IMR-90 (cell line): ENCODE measurements around the gene PLA2G12B.

Source experiments
- CEBPB ChIP-seq: IDR thresholded peaks from 2 replicates; pipeline ENCODE4 v1.6.1; 2012; ENCODE audit warnings: low read depth, low read length, improper control_type of control experiment
- MAZ ChIP-seq: IDR thresholded peaks from 2 replicates; pipeline ENCODE4 v1.6.1; 2012; ENCODE audit warnings: low read depth, mild to moderate bottlenecking, low read length, improper control_type of control experiment, moderate library complexity, borderline replicate concordance
- MXI1 ChIP-seq: IDR thresholded peaks from 2 replicates; pipeline ENCODE4 v1.6.1; 2012; ENCODE audit warnings: low read depth, mild to moderate bottlenecking, low read length, moderate library complexity, borderline replicate concordance
- POLR2A ChIP-seq: IDR thresholded peaks from 2 replicates; pipeline ENCODE4 v1.6.1; 2012; ENCODE audit warnings: mild to moderate bottlenecking, low read depth, low read length
- RAD21 ChIP-seq: IDR thresholded peaks from 2 replicates; pipeline ENCODE4 v1.6.1; 2012; ENCODE audit warnings: low read length, improper control_type of control experiment
- RCOR1 ChIP-seq: IDR thresholded peaks from 2 replicates; pipeline ENCODE4 v1.6.1; 2012; ENCODE audit warnings: mild to moderate bottlenecking, low read length, improper control_type of control experiment; ENCODE audit not compliant: insufficient replicate concordance
- RFX5 ChIP-seq: IDR thresholded peaks from 2 replicates; pipeline ENCODE4 v1.8.0; 2012; ENCODE audit warnings: low read depth, mild to moderate bottlenecking, low read length, moderate library complexity
- SMC3 ChIP-seq: fragments of 150-350 bp; IDR thresholded peaks from 2 replicates; pipeline ENCODE4 v1.6.1; 2016; ENCODE audit warnings: low read depth, mild to moderate bottlenecking, antibody characterized with exemption, low read length, moderate library complexity
- TF ChIP-seq, protein P1 (sequence below): conservative IDR thresholded peaks from 2 replicates; pipeline ENCODE4 v1.5.1; 2012; ENCODE audit warnings: mild to moderate bottlenecking, low read depth, low read length, improper control_type of control experiment
- TF ChIP-seq, protein P2 (sequence below): fragments of 150-350 bp; IDR thresholded peaks from 2 replicates; pipeline ENCODE4 v1.6.1; 2017; ENCODE audit warnings: mild to moderate bottlenecking, antibody characterized with exemption, low read length, low read depth

DNA sequence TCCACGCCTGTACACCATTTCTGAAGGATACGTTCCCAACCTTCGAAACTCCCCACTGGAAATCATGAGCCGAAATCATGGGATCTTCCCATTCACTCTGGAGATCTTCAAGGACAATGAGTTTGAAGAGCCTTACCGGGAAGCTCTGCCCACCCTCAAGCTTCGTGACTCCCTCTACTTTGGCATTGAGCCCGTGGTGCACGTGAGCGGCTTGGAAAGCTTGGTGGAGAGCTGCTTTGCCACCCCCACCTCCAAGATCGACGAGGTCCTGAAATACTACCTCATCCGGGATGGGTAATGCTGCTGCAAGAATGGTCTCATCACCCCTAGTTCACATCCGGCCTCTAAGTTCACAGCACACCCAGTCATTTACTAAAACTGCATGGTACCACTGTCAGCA lies 30.3 kb downstream of the PLA2G12B start:
- TF ChIP-seq, protein P1, sequence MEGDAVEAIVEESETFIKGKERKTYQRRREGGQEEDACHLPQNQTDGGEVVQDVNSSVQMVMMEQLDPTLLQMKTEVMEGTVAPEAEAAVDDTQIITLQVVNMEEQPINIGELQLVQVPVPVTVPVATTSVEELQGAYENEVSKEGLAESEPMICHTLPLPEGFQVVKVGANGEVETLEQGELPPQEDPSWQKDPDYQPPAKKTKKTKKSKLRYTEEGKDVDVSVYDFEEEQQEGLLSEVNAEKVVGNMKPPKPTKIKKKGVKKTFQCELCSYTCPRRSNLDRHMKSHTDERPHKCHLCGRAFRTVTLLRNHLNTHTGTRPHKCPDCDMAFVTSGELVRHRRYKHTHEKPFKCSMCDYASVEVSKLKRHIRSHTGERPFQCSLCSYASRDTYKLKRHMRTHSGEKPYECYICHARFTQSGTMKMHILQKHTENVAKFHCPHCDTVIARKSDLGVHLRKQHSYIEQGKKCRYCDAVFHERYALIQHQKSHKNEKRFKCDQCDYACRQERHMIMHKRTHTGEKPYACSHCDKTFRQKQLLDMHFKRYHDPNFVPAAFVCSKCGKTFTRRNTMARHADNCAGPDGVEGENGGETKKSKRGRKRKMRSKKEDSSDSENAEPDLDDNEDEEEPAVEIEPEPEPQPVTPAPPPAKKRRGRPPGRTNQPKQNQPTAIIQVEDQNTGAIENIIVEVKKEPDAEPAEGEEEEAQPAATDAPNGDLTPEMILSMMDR = no peak
- no peak for TF ChIP-seq CEBPB
- TF ChIP-seq SMC3 = no peak
- no peak for TF ChIP-seq POLR2A
- no peak for TF ChIP-seq RCOR1
- no peak for TF ChIP-seq MAZ
- no peak for TF ChIP-seq RAD21
- TF ChIP-seq, protein P2, sequence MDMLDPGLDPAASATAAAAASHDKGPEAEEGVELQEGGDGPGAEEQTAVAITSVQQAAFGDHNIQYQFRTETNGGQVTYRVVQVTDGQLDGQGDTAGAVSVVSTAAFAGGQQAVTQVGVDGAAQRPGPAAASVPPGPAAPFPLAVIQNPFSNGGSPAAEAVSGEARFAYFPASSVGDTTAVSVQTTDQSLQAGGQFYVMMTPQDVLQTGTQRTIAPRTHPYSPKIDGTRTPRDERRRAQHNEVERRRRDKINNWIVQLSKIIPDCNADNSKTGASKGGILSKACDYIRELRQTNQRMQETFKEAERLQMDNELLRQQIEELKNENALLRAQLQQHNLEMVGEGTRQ = no peak
- no peak for TF ChIP-seq RFX5
- no peak for TF ChIP-seq MXI1
